Measurements from ENCODE around the gene VEGFB. TPM values are rescaled to one million over a fixed set of nuclear protein-coding genes. Genes with fewer than 3 reads are reported as not detected.

The VEGFB gene
- total and polyA plus RNA-seq, 7 donors: 23.4 to 117 (median 94.9) TPM

DNA sequence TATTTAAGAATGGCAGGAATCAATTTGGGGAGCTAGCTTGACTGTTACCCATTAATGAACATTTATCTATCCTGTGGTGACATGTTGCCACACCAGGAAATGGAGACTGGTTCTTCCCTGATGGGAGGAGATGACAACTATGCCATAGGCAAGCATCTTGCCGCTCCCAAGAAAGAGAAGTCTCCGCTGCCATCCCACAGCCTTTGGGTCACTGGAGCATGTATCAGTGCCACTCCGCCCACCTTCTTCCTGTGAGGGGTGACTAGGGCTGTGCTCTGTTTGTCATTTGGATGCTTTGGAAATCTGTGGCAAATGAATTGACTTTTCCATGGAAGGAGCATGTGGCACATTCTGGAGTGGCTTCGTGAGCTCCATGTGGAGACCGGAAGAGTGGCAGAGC lies 42.0 kb upstream of the VEGFB start:
- intact Hi-C loops (cut with DNase I): no loop called here
- no peak overlapping the region for H3K4me3 ChIP-seq
- TF ChIP-seq POLR2AphosphoS5 (IDR thresholded peaks at IDR 0.05) (no peak), CTCF (IDR thresholded peaks at IDR 0.05) (no peak), EP300 (IDR thresholded peaks at IDR 0.05) (no peak), POLR2A (IDR thresholded peaks at IDR 0.05) (no peak)
- H3K4me1 ChIP-seq: peaks cover 0 to 22% (median 11%) of the 10 kb centered on the region in 4 donors
- H3K27ac ChIP-seq: no peak overlapping the region
- WGBS, 2 donors: 92 to 93% methylated on average over 5 of the region's 5 CpGs
- H3K27me3 ChIP-seq: no peaks in the 10 kb centered on the region
- no peak for DNase-seq
- no peaks in the 10 kb centered on the region for H3K9me3 ChIP-seq
- peaks cover 41 to 51% (median 46%) of the 10 kb centered on the region in 4 donors for H3K36me3 ChIP-seq

DNA sequence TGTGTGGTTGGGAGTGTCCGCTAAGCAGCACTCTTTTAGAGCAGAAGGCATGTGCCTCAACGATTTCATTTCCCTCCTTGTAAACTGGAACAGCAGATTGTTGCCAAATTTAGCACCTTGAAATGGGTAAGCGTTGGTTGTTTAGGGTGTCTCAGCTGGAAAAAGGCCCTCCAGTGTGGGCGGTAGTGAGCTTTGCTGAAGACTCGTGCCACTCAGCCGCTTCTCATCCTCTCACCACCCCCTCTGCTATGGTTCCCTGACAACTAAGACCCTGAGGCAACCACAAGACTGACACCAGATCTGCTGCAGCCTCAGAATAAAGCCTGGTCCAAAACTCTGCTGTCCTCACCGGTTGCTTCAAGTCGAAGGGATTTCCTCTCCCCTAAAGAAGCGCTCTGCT lies 37.8 kb upstream of the VEGFB start:
- Histone ChIP-seq H3K27me3 (no peaks in the 10 kb centered on the region), H3K36me3 (peaks cover 64 to 93% (median 80%) of the 10 kb centered on the region in 4 donors), H3K4me3 (no peak overlapping the region), H3K9me3 (no peaks in the 10 kb centered on the region), H3K27ac (no peak overlapping the region), H3K4me1 (peaks cover 0 to 1% (median 0%) of the 10 kb centered on the region in 4 donors)
- DNase-seq: no peak
- 82 to 85% methylated on average over 9 of the region's 9 CpGs for WGBS, 2 donors
- TF ChIP-seq CTCF (IDR thresholded peaks at IDR 0.05): no peak
- no peak for TF ChIP-seq EP300 (IDR thresholded peaks at IDR 0.05)
- TF ChIP-seq POLR2A (IDR thresholded peaks at IDR 0.05): no peak
- no peak for TF ChIP-seq POLR2AphosphoS5 (IDR thresholded peaks at IDR 0.05)
- intact Hi-C loops (cut with DNase I): no loop called here

GRCh38 chr11:64198511-64198910 lies 35.9 kb upstream of the VEGFB start:
- WGBS, 2 donors: 97 to 98% methylated on average over 2 of the region's 2 CpGs

DNA sequence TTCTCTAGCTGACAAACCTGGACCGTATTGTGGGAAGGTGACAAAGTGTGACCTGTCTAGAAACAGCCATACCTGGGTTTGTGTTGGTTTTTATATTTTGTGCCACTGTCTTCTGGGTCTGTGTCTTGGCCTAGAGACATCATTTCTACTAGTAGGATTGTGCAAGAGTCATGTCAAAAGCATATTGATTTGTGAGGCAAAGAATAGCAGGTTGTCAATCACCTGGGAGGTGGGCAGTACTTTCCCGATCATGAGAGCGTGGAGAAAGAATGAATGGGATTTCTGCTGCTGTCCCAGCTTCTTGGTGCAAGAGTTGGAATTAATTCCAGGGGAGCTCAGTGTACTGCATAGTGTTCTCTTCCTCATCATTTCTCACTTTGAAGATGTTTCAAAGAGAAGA lies 32.8 kb upstream of the VEGFB start:
- TF ChIP-seq CTCF (IDR thresholded peaks at IDR 0.05) (no peak), POLR2A (IDR thresholded peaks at IDR 0.05) (no peak), POLR2AphosphoS5 (IDR thresholded peaks at IDR 0.05) (no peak), EP300 (IDR thresholded peaks at IDR 0.05) (no peak)

More at GRCh38 chr11:64198511-64198910, 35.9 kb upstream of the VEGFB start:
- no peaks in the 10 kb centered on the region for H3K27me3 ChIP-seq
- H3K36me3 ChIP-seq: peaks cover 70 to 100% (median 88%) of the 10 kb centered on the region in 4 donors
- intact Hi-C loops (cut with DNase I): no loop called here
- H3K9me3 ChIP-seq: no peaks in the 10 kb centered on the region
- no peak for TF ChIP-seq POLR2AphosphoS5 (IDR thresholded peaks at IDR 0.05)
- no peaks in the 10 kb centered on the region for H3K4me1 ChIP-seq
- DNase-seq: no peak
- H3K4me3 ChIP-seq: no peak overlapping the region
- H3K27ac ChIP-seq: no peak overlapping the region

GRCh38 chr11:64202992-64203391 lies 31.4 kb upstream of the VEGFB start:
- WGBS, 2 donors: 95 to 98% methylated on average over 9 of the region's 9 CpGs
- Histone ChIP-seq H3K4me3 (no peak overlapping the region), H3K9me3 (no peaks in the 10 kb centered on the region), H3K4me1 (peaks cover 0 to 25% (median 13%) of the 10 kb centered on the region in 4 donors), H3K36me3 (peaks cover 38 to 76% (median 51%) of the 10 kb centered on the region in 4 donors), H3K27ac (no peak overlapping the region), H3K27me3 (no peaks in the 10 kb centered on the region)
- intact Hi-C loops (cut with DNase I): no loop called here
- no peak for DNase-seq
- no peak for TF ChIP-seq POLR2AphosphoS5 (IDR thresholded peaks at IDR 0.05)
- no peak for TF ChIP-seq CTCF (IDR thresholded peaks at IDR 0.05)
- no peak for TF ChIP-seq EP300 (IDR thresholded peaks at IDR 0.05)
- TF ChIP-seq POLR2A (IDR thresholded peaks at IDR 0.05): no peak

More for the DNA sequence above, 32.8 kb upstream of the VEGFB start:
- H3K27ac ChIP-seq: no peak overlapping the region
- 89 to 90% methylated on average over 3 of the region's 3 CpGs for WGBS, 2 donors
- intact Hi-C loops (cut with DNase I): no loop called here
- H3K36me3 ChIP-seq: peaks cover 50 to 90% (median 65%) of the 10 kb centered on the region in 4 donors
- no peak overlapping the region for H3K4me3 ChIP-seq
- H3K9me3 ChIP-seq: no peaks in the 10 kb centered on the region
- no peaks in the 10 kb centered on the region for H3K27me3 ChIP-seq
- peaks cover 0 to 14% (median 12%) of the 10 kb centered on the region in 4 donors for H3K4me1 ChIP-seq
- DNase-seq: no peak

Measured in sigmoid colon (tissue), 7 donors.